Epithelial cell of proximal tubule (primary cell): ENCODE measurements around the gene SDK1. TPM values are rescaled to one million over a fixed set of nuclear protein-coding genes. Genes with fewer than 3 reads are reported as not detected.

ENCODE experiments used
- DNase-seq: peaks from one replicate; pipeline ENCODE4 v3.0.0-alpha.2; 2011; ENCODE audit warnings: low read depth
- H3K4me3 ChIP-seq: 2 replicates; pipeline ENCODE4 v1.5.1; 2011; ENCODE audit warnings: low read depth, mild to moderate bottlenecking, low read length
- CTCF ChIP-seq: conservative IDR thresholded peaks from 2 replicates; pipeline ENCODE4 v1.5.1; 2012; ENCODE audit warnings: low read depth, mild to moderate bottlenecking, low read length
- total RNA-seq: library from RNA; depleted of rRNA; stranded (reverse); fragments of >200 nt; gene quantifications from 2 replicates; pipeline ENCODE4 v1.2.3, GENCODE V29; 2015

Gene SDK1
- total RNA-seq, 1 donor from 2014 or later = 0.75 TPM

GRCh38 chr7:3943779-3944520, 642.9 kb downstream of the SDK1 start:
- no peak for TF ChIP-seq CTCF
- peak overlapping the region; percentile 38 for H3K4me3 ChIP-seq
- no peak for DNase-seq

- TF ChIP-seq CTCF = no peak
- DNase-seq = no peak
- no peak overlapping the region for H3K4me3 ChIP-seq
Observed at GRCh38 chr7:3949242-3949640, 648.2 kb downstream of the SDK1 start.

GRCh38 chr7:3950249-3950648, 649.2 kb downstream of the SDK1 start:
- no peak for TF ChIP-seq CTCF
- H3K4me3 ChIP-seq = no peak overlapping the region
- DNase-seq = no peak

- DNase-seq = no peak
- no peak overlapping the region for H3K4me3 ChIP-seq
- no peak for TF ChIP-seq CTCF
Observed at GRCh38 chr7:3951316-3952055, 650.4 kb downstream of the SDK1 start.

- no peak for TF ChIP-seq CTCF
- no peak overlapping the region for H3K4me3 ChIP-seq
- no peak for DNase-seq
Observed at GRCh38 chr7:3953133-3953532, 652.1 kb downstream of the SDK1 start.

GRCh38 chr7:3953946-3954345, 652.9 kb downstream of the SDK1 start:
- no peak overlapping the region for H3K4me3 ChIP-seq
- no peak for DNase-seq
- no peak for TF ChIP-seq CTCF
